HUES6 (cell line): Measurements from ENCODE around the gene TBC1D5.

Experiments
- H3K27ac ChIP-seq: 2 replicates; pipeline ENCODE4 v1.7.0; 2013; ENCODE audit warnings: low read depth, mild to moderate bottlenecking, low read length, inconsistent platforms
- H3K27me3 ChIP-seq: 2 replicates; pipeline ENCODE4 v1.6.1; 2013; ENCODE audit warnings: low read length; ENCODE audit not compliant: control insufficient read depth, insufficient read depth
- H3K36me3 ChIP-seq: 2 replicates; pipeline ENCODE4 v1.6.1; 2013; ENCODE audit warnings: low read length; ENCODE audit not compliant: control insufficient read depth, insufficient read depth
- H3K4me1 ChIP-seq: 2 replicates; pipeline ENCODE4 v1.6.1; 2013; ENCODE audit warnings: low read length; ENCODE audit not compliant: control insufficient read depth, insufficient read depth
- H3K4me3 ChIP-seq: 2 replicates; pipeline ENCODE4 v1.5.1; 2013; ENCODE audit warnings: low read depth, low read length
- H3K9ac ChIP-seq: one replicate; pipeline ENCODE4 v1.6.1; 2013; ENCODE audit warnings: mild to moderate bottlenecking, low read length
- H3K9me3 ChIP-seq: 2 replicates; pipeline ENCODE4 v1.6.1; 2013; ENCODE audit warnings: low read depth, low read length; ENCODE audit not compliant: control insufficient read depth, insufficient read depth

TBC1D5 gene

GRCh38 chr3:17221529-17221928 lies 520.9 kb downstream of the TBC1D5 start:
- H3K9ac ChIP-seq: no peak overlapping the region
- H3K4me1 ChIP-seq: no peaks in the 10 kb centered on the region
- H3K36me3 ChIP-seq: no peaks in the 10 kb centered on the region
- H3K27ac ChIP-seq: no peak overlapping the region
- H3K4me3 ChIP-seq: no peak overlapping the region
- no peaks in the 10 kb centered on the region for H3K9me3 ChIP-seq
- H3K27me3 ChIP-seq: no peaks in the 10 kb centered on the region

GRCh38 chr3:17219593-17219992 lies 522.8 kb downstream of the TBC1D5 start:
- Histone ChIP-seq H3K9ac (no peak overlapping the region), H3K27me3 (no peaks in the 10 kb centered on the region), H3K27ac (no peak overlapping the region), H3K9me3 (no peaks in the 10 kb centered on the region), H3K36me3 (no peaks in the 10 kb centered on the region), H3K4me3 (no peak overlapping the region), H3K4me1 (no peaks in the 10 kb centered on the region)

GRCh38 chr3:17218587-17218986 lies 523.8 kb downstream of the TBC1D5 start:
- Histone ChIP-seq H3K9ac (no peak overlapping the region), H3K9me3 (no peaks in the 10 kb centered on the region), H3K4me1 (no peaks in the 10 kb centered on the region), H3K27me3 (no peaks in the 10 kb centered on the region), H3K27ac (no peak overlapping the region), H3K4me3 (no peak overlapping the region), H3K36me3 (no peaks in the 10 kb centered on the region)

- Histone ChIP-seq H3K9ac (no peak overlapping the region), H3K36me3 (0 out of 2 replicates have a peak, but pooled peaks cover 2% of the 10 kb centered on the region), H3K4me1 (no peaks in the 10 kb centered on the region), H3K9me3 (no peaks in the 10 kb centered on the region), H3K4me3 (no peak overlapping the region), H3K27me3 (no peaks in the 10 kb centered on the region), H3K27ac (no peak overlapping the region)
Observed at GRCh38 chr3:17217588-17217987, 524.8 kb downstream of the TBC1D5 start.

- no peaks in the 10 kb centered on the region for H3K4me1 ChIP-seq
- H3K27ac ChIP-seq: no peak overlapping the region
- no peaks in the 10 kb centered on the region for H3K9me3 ChIP-seq
- H3K4me3 ChIP-seq: no peak overlapping the region
- H3K27me3 ChIP-seq: no peaks in the 10 kb centered on the region
- no peak overlapping the region for H3K9ac ChIP-seq
- 0 out of 2 replicates have a peak, but pooled peaks cover 2% of the 10 kb centered on the region for H3K36me3 ChIP-seq
Observed at GRCh38 chr3:17213102-17213501, 529.3 kb downstream of the TBC1D5 start.

GRCh38 chr3:17207979-17208378 lies 534.5 kb downstream of the TBC1D5 start:
- no peak overlapping the region for H3K4me3 ChIP-seq
- no peaks in the 10 kb centered on the region for H3K4me1 ChIP-seq
- H3K36me3 ChIP-seq: peaks cover under 1% of the 10 kb centered on the region; the same call in 1 of the 2 replicates
- H3K9me3 ChIP-seq: peaks cover 5% of the 10 kb centered on the region; the same call in 1 of the 2 replicates
- H3K27ac ChIP-seq: no peak overlapping the region
- H3K27me3 ChIP-seq: no peaks in the 10 kb centered on the region
- H3K9ac ChIP-seq: no peak overlapping the region

- peaks cover 14% of the 10 kb centered on the region for H3K9me3 ChIP-seq
- H3K4me3 ChIP-seq: no peak overlapping the region
- H3K9ac ChIP-seq: no peak overlapping the region
- H3K36me3 ChIP-seq: peaks cover 3% of the 10 kb centered on the region; the same call in 1 of the 2 replicates
- H3K27me3 ChIP-seq: no peaks in the 10 kb centered on the region
- H3K27ac ChIP-seq: no peak overlapping the region
- H3K4me1 ChIP-seq: no peaks in the 10 kb centered on the region
Observed at GRCh38 chr3:17207019-17207418, 535.4 kb downstream of the TBC1D5 start.

- peaks cover 3% of the 10 kb centered on the region; the same call in 1 of the 2 replicates for H3K36me3 ChIP-seq
- H3K27me3 ChIP-seq: no peaks in the 10 kb centered on the region
- no peaks in the 10 kb centered on the region for H3K4me1 ChIP-seq
- H3K9me3 ChIP-seq: peaks cover 22% of the 10 kb centered on the region
- no peak overlapping the region for H3K9ac ChIP-seq
- no peak overlapping the region for H3K27ac ChIP-seq
- H3K4me3 ChIP-seq: no peak overlapping the region
Observed at GRCh38 chr3:17204049-17204650, 538.3 kb downstream of the TBC1D5 start.

- H3K9me3 ChIP-seq: peaks cover 22% of the 10 kb centered on the region
- H3K27ac ChIP-seq: no peak overlapping the region
- H3K36me3 ChIP-seq: peaks cover 3% of the 10 kb centered on the region; the same call in 1 of the 2 replicates
- H3K4me1 ChIP-seq: no peaks in the 10 kb centered on the region
- no peak overlapping the region for H3K9ac ChIP-seq
- no peak overlapping the region for H3K4me3 ChIP-seq
- H3K27me3 ChIP-seq: no peaks in the 10 kb centered on the region
Observed at GRCh38 chr3:17201538-17201937, 540.9 kb downstream of the TBC1D5 start.

- no peaks in the 10 kb centered on the region for H3K36me3 ChIP-seq
- no peaks in the 10 kb centered on the region for H3K27me3 ChIP-seq
- H3K9me3 ChIP-seq: no peaks in the 10 kb centered on the region
- H3K4me3 ChIP-seq: no peak overlapping the region
- H3K27ac ChIP-seq: no peak overlapping the region
- H3K4me1 ChIP-seq: peaks cover 10% of the 10 kb centered on the region
- no peak overlapping the region for H3K9ac ChIP-seq
Observed at GRCh38 chr3:17195856-17196604, 546.4 kb downstream of the TBC1D5 start.

- Histone ChIP-seq H3K4me3 (no peak overlapping the region), H3K4me1 (peaks cover 10% of the 10 kb centered on the region), H3K9ac (no peak overlapping the region), H3K9me3 (no peaks in the 10 kb centered on the region), H3K27me3 (no peaks in the 10 kb centered on the region), H3K36me3 (no peaks in the 10 kb centered on the region), H3K27ac (no peak overlapping the region)
Observed at GRCh38 chr3:17195192-17195611, 547.2 kb downstream of the TBC1D5 start.
